ENCODE measurements around the gene PLEKHM2.
"Not testable (repeated sequence)": the region's sequence is repeated elsewhere in the genome, so short reads cannot be mapped to it uniquely, and the experiment has no call there.

PLEKHM2 gene

GRCh38 chr1:15676688-15677661 lies 7.1 kb upstream of the PLEKHM2 start:
- DNase-seq (ENCODE audit: low read depth) = no peak

GRCh38 chr1:15678578-15678977 lies 5.5 kb upstream of the PLEKHM2 start:
- no peak for DNase-seq (ENCODE audit: low read depth)

GRCh38 chr1:15680131-15680530 lies 4.0 kb upstream of the PLEKHM2 start:
- no peak for DNase-seq (ENCODE audit: low read depth)

- DNase-seq (ENCODE audit: low read depth) = no peak
Measured at GRCh38 chr1:15680561-15681348, 3.4 kb upstream of the PLEKHM2 start.

- DNase-seq (ENCODE audit: low read depth) = no peak
Measured at GRCh38 chr1:15681349-15682292, 2.5 kb upstream of the PLEKHM2 start.

GRCh38 chr1:15682936-15683341 lies 1.2 kb upstream of the PLEKHM2 start:
- no peak for DNase-seq (ENCODE audit: low read depth)

- no peak for DNase-seq (ENCODE audit: low read depth)
Measured at GRCh38 chr1:15683345-15684039, 628 bp upstream of the PLEKHM2 start.

GRCh38 chr1:15684468-15685291 lies 560 bp downstream of the PLEKHM2 start:
- DNase-seq (ENCODE audit: low read depth) = no peak

- DNase-seq (ENCODE audit: low read depth) = no peak
Measured at GRCh38 chr1:15685820-15686219, 1.7 kb downstream of the PLEKHM2 start.

- no peak for DNase-seq (ENCODE audit: low read depth)
Measured at GRCh38 chr1:15687446-15687845, 3.3 kb downstream of the PLEKHM2 start.

GRCh38 chr1:15690317-15690716 lies 6.2 kb downstream of the PLEKHM2 start:
- DNase-seq (ENCODE audit: low read depth) = no peak

- DNase-seq (ENCODE audit: low read depth) = no peak
Measured at GRCh38 chr1:15691434-15692032, 7.4 kb downstream of the PLEKHM2 start.

GRCh38 chr1:15692121-15692682 lies 8.1 kb downstream of the PLEKHM2 start:
- no peak for DNase-seq (ENCODE audit: low read depth)

GRCh38 chr1:15693371-15693770 lies 9.3 kb downstream of the PLEKHM2 start:
- no peak for DNase-seq (ENCODE audit: low read depth)

- no peak for DNase-seq (ENCODE audit: low read depth)
Measured at GRCh38 chr1:15696956-15697521, 12.9 kb downstream of the PLEKHM2 start.

GRCh38 chr1:15698201-15698600 lies 14.1 kb downstream of the PLEKHM2 start:
- no peak for DNase-seq (ENCODE audit: low read depth)

GRCh38 chr1:15699321-15699720 lies 15.2 kb downstream of the PLEKHM2 start:
- not testable (repeated sequence) for DNase-seq (ENCODE audit: low read depth)

GRCh38 chr1:15700508-15700907 lies 16.4 kb downstream of the PLEKHM2 start:
- no peak for DNase-seq (ENCODE audit: low read depth)

- DNase-seq (ENCODE audit: low read depth) = no peak
Measured at GRCh38 chr1:15701784-15702183, 17.7 kb downstream of the PLEKHM2 start.

Data from stimulated activated CD8-positive, alpha-beta memory T cell treated with anti-CD3 and anti-CD28 coated beads, Interleukin-7, amount 100 ng/mL, for 24 hours (primary cell).